ENCODE measurements around the gene OR6C75. TPM values are rescaled to one million over a fixed set of nuclear protein-coding genes. Genes with fewer than 3 reads are reported as not detected.
"Not testable (repeated sequence)": the region's sequence is repeated elsewhere in the genome, so short reads cannot be mapped to it uniquely, and the experiment has no call there.

The OR6C75 gene
- polyA plus RNA-seq, 1 experiment, result not detected

- POLR2A ChIA-PET, result no interaction called here
- TF ChIP-seq, protein P1, sequence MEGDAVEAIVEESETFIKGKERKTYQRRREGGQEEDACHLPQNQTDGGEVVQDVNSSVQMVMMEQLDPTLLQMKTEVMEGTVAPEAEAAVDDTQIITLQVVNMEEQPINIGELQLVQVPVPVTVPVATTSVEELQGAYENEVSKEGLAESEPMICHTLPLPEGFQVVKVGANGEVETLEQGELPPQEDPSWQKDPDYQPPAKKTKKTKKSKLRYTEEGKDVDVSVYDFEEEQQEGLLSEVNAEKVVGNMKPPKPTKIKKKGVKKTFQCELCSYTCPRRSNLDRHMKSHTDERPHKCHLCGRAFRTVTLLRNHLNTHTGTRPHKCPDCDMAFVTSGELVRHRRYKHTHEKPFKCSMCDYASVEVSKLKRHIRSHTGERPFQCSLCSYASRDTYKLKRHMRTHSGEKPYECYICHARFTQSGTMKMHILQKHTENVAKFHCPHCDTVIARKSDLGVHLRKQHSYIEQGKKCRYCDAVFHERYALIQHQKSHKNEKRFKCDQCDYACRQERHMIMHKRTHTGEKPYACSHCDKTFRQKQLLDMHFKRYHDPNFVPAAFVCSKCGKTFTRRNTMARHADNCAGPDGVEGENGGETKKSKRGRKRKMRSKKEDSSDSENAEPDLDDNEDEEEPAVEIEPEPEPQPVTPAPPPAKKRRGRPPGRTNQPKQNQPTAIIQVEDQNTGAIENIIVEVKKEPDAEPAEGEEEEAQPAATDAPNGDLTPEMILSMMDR (IDR thresholded peaks at IDR 0.05; ENCODE audit: low read depth, low read length), result no peak
- CTCF ChIA-PET, result no interaction called here
Observed at GRCh38 chr12:55336002-55336401, 26.8 kb upstream of the OR6C75 start.

DNA sequence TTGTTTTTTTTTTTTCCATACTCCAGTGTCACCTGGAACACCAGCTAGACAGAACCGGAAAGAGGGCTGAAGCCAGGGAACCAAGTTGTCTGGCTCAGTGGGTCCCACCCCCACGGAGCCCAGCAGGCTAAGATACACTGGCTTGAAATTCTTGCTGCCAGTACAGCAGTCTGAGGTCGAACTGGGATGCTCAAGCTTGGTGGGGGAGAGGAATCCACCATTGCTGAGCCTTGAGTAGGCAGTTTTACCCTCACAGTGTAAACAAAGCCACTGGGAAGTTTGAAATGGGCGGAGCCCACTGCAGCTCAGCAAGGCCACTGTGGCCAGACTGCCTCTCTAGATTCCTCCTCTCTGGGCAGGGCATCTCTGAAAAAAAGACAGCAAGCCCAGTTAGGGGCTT is 7.4 kb upstream of the OR6C75 start:
- DNase-seq (ENCODE audit: low read depth, low spot score); H3K9me3 ChIP-seq (ENCODE audit: control insufficient read depth, insufficient read depth, low read length); H3K27ac ChIP-seq (ENCODE audit: low read depth, low read length); POLR2A ChIA-PET; H3K4me3 ChIP-seq (ENCODE audit: low read depth, low read length); CTCF ChIA-PET; H3K27me3 ChIP-seq (ENCODE audit: control insufficient read depth, insufficient read depth, low read length): not testable (repeated sequence)

More at GRCh38 chr12:55336002-55336401, 26.8 kb upstream of the OR6C75 start:
- H3K27ac ChIP-seq (ENCODE audit: low read depth, low read length), result no peak overlapping the region
- H3K27me3 ChIP-seq (ENCODE audit: control insufficient read depth, insufficient read depth, low read length), result no peaks in the 10 kb centered on the region
- no peak overlapping the region for H3K4me3 ChIP-seq (ENCODE audit: low read depth, low read length)
- no peak for DNase-seq (ENCODE audit: low read depth, low spot score)
- no peaks in the 10 kb centered on the region for H3K9me3 ChIP-seq (ENCODE audit: control insufficient read depth, insufficient read depth, low read length)

GRCh38 chr12:55365086-55365485 is 2.3 kb downstream of the OR6C75 start:
- TF ChIP-seq, protein P1 (IDR thresholded peaks at IDR 0.05; ENCODE audit: low read depth, low read length), result no peak
- Histone ChIP-seq H3K27me3 (ENCODE audit: control insufficient read depth, insufficient read depth, low read length) (no peaks in the 10 kb centered on the region), H3K9me3 (ENCODE audit: control insufficient read depth, insufficient read depth, low read length) (no peaks in the 10 kb centered on the region), H3K4me3 (ENCODE audit: low read depth, low read length) (no peak overlapping the region), H3K27ac (ENCODE audit: low read depth, low read length) (no peak overlapping the region)
- ChIA-PET CTCF (no interaction called here), POLR2A (no interaction called here)
- no peak for DNase-seq (ENCODE audit: low read depth, low spot score)

DNA sequence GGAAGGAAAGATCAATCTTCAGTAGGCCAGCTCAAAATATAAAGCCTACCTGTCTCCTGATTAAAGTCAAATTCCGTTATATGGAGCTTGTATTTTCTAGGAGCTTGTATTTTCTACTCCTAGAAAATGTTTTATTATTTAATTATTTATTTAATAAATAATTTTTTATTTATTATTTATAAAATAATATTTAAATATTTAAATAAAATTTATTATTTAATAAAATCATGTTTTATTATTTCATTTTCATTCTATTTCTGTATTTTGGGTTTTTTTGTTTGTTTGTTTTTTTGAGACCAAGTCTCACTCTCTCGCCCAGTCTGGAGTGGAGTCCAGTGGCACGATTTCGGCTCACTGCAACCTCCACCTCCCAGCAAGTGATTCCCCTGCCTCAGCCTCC is 9.7 kb downstream of the OR6C75 start:
- ChIA-PET POLR2A (no interaction called here), CTCF (no interaction called here)
- Histone ChIP-seq H3K9me3 (ENCODE audit: control insufficient read depth, insufficient read depth, low read length) (no peaks in the 10 kb centered on the region), H3K27ac (ENCODE audit: low read depth, low read length) (no peak overlapping the region), H3K4me3 (ENCODE audit: low read depth, low read length) (no peak overlapping the region), H3K27me3 (ENCODE audit: control insufficient read depth, insufficient read depth, low read length) (no peaks in the 10 kb centered on the region)
- TF ChIP-seq, protein P1 (IDR thresholded peaks at IDR 0.05; ENCODE audit: low read depth, low read length), result no peak
- no peak for DNase-seq (ENCODE audit: low read depth, low spot score)

GRCh38 chr12:55385891-55386290 is 23.1 kb downstream of the OR6C75 start:
- Histone ChIP-seq H3K4me3 (ENCODE audit: low read depth, low read length) (no peak overlapping the region), H3K9me3 (ENCODE audit: control insufficient read depth, insufficient read depth, low read length) (no peaks in the 10 kb centered on the region), H3K27ac (ENCODE audit: low read depth, low read length) (no peak overlapping the region), H3K27me3 (ENCODE audit: control insufficient read depth, insufficient read depth, low read length) (peaks cover 2% of the 10 kb centered on the region)
- TF ChIP-seq, protein P1 (IDR thresholded peaks at IDR 0.05; ENCODE audit: low read depth, low read length), result no peak
- ChIA-PET CTCF (no interaction called here), POLR2A (no interaction called here)
- DNase-seq (ENCODE audit: low read depth, low spot score), result no peak

Data from AG04450 (cell line).